Heart left ventricle (tissue), 16 donors: ENCODE data around the gene ABHD5. TPM values are rescaled to one million over a fixed set of nuclear protein-coding genes. Genes with fewer than 3 reads are reported as not detected.

ENCODE experiments used
- ATAC-seq, 4 donors: fragments of 200-7000 bp; cut with Tn5 transposase; one replicate each; pipeline ENCODE4 v1.9.1; 2020 to 2022; ENCODE audit warnings: moderate library complexity in 4 of 4, mild to moderate bottlenecking in 3 of 4, moderate number of reproducible peaks in 1 of 4
- DNase-seq, 5 donors: peaks; one replicate each; pipeline ENCODE4 v3.0.0-alpha.2; 2020
- H3K27ac ChIP-seq, 12 donors: fragments of 200-600 bp; sonication (generic) in 4 of 12; one replicate each; pipeline versions ENCODE4 v1.5.0 to v1.8.0; 2016 to 2022; ENCODE audit warnings: mild to moderate bottlenecking in 2 of 12
- H3K27me3 ChIP-seq, 9 donors: fragments of 200-600 bp; sonication (generic) in 2 of 9; one replicate each; pipeline versions ENCODE4 v1.5.1 to v1.8.0; 2016 to 2022; ENCODE audit warnings: mild to moderate bottlenecking in 3 of 9
- H3K36me3 ChIP-seq, 9 donors: fragments of 200-600 bp; sonication (generic) in 2 of 9; one replicate each; pipeline versions ENCODE4 v1.5.0 to v1.8.0; 2018 to 2022; ENCODE audit warnings: mild to moderate bottlenecking in 2 of 9
- H3K4me1 ChIP-seq, 12 donors: fragments of 200-600 bp; sonication (generic) in 4 of 12; one replicate each; pipeline versions ENCODE4 v1.5.0 to v1.8.0; 2016 to 2022; ENCODE audit warnings: mild to moderate bottlenecking in 3 of 12
- H3K4me3 ChIP-seq, 12 donors: fragments of 200-600 bp; sonication (generic) in 4 of 12; one replicate each; pipeline versions ENCODE4 v1.5.0 to v1.8.0; 2017 to 2022; ENCODE audit warnings: mild to moderate bottlenecking in 9 of 12, moderate library complexity in 4 of 12
- H3K9me3 ChIP-seq, 12 donors: fragments of 200-600 bp; sonication (generic) in 4 of 12; one replicate each; pipeline versions ENCODE4 v1.5.0 to v1.8.0; 2016 to 2022; ENCODE audit warnings: mild to moderate bottlenecking in 1 of 12
- CTCF ChIP-seq, 12 donors: fragments of 200-600 bp; sonication (generic) in 4 of 12; IDR thresholded peaks; one replicate each; pipeline versions ENCODE4 v1.5.0 to v1.8.0; 2018 to 2022; ENCODE audit warnings: antibody characterized with exemption in 12 of 12, mild to moderate bottlenecking in 5 of 12
- POLR2A ChIP-seq, 2 donors: fragments of 450-650 bp; IDR thresholded peaks; one replicate each; pipeline ENCODE4 v1.6.1; 2017; ENCODE audit warnings: antibody characterized with exemption in 2 of 2, mild to moderate bottlenecking in 2 of 2, moderate library complexity in 2 of 2
- WGBS, 4 donors: extraction: QIAGEN DNeasy Blood & Tissue Kit in 2 of 4; methylation state at CpG; one replicate each; pipeline versions ENCODE4 v1.1.5 to v1.1.7; 2013 to 2018; 5-methylcytosine and 5-hydroxymethylcytosine counted together
- intact Hi-C, 10 donors: fragments of 100-400 bp; cut with DNase I; formaldehyde crosslinking; loops; one replicate each; pipeline versions ENCODE4 v1.11.1 to v1.14.2; 2022
- polyA plus RNA-seq, 2 donors: library from polyadenylated mRNA; stranded (reverse); fragments of 200-250 nt; gene quantifications; one replicate each; pipeline ENCODE4 v1.2.3, GENCODE V29; 2013
- total RNA-seq, 9 donors: library from RNA; depleted of rRNA in 2 of 9; stranded (reverse); fragments of >200 nt in 2 of 9; fragmentation: NEBNext Ultra II Directional in 3 of 9; extraction: Animal tissue kit (Norgen Biotek cat#: 25700) in 3 of 9; gene quantifications; one replicate each; pipeline versions ENCODE4 v1.1.0 to v1.2.4, GENCODE V29; 2016 to 2023
- donor health status: ischemic (EF 13 %, LVEDD 7.1; RV severe dilation, severe dysfunction).
- donor health status: healthy with polysubstance abuse.
- donor health status: DM: no; HTN: yes; CAD: no.
- donor health status: DM: no; HTN: no; CAD: no.
- donor health status: ischemic (EF 25% LVEDD 6.9; RV normal size, moderate dysfunction).
- donor health status: ischemic (EF 25% LVEDD 5.7; RV mildly dilated, moderate dysfunction).
- donor health status: healthy.
- donor health status: DM: yes; HTN: yes; CAD: no.
- donor health status: ischemic (EF 35%, LVEDD 5.7; RV mildly dilated, moderate dysfunction).
- donor health status: nonischemic (EF 11% LVEDD 7.7; RV severe dilation, severe dysfunction).
- donor health status: DM: yes; HTN: yes; CAD: no.
- donor health status: PGD.
- donor health status: ischemic (EF 29% LVEDD 5.4; RV normal size, mild dysfunction).
- donor health status: nonischemic (EF 23%, LVEDD 6.1; RV moderate dilation, normal function).

Gene ABHD5
- total and polyA plus RNA-seq, 11 donors: 8.5 to 103 (median 26.7) TPM

DNA sequence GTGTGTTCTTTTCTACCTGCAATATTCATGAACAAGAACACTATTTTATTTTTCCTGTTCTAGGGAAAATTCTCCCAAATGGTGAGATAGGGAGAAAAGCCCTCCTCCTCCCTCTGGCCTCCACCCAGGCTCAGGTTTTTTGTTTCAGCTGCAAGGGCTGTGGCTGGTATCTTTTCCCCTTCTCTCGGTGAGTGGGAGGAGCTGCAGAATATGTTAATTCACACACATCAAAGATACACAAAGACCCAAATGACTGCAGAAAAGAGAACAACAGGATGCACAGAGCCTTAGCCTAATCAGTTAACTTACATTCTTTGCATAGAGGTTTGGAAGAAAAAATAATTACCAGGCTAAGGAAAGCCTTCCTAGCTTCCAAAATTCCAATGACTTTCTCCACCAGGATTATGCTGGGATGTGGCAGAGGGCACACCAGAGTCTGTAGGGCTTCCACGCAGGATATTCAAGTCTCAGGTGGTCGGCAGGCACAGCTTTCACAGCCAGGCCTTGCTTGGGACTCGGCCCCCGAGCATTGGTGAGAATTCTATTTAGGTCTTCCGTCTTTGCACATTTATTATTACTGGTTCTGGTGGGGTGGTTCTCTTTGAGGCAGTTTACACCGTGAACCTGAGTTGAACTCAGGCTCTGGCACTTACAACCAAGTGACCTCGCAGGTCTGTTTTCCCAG is 64.9 kb downstream of the ABHD5 start:
- TF ChIP-seq CTCF (IDR thresholded peaks at IDR 0.05) (no peak), POLR2A (IDR thresholded peaks at IDR 0.05) (no peak)
- Histone ChIP-seq H3K27me3 (no peaks in the 10 kb centered on the region), H3K4me3 (no peak overlapping the region), H3K36me3 (no peaks in the 10 kb centered on the region), H3K9me3 (no peaks in the 10 kb centered on the region), H3K27ac (peak overlapping the region in 1 of 12 donors; percentile 24), H3K4me1 (peaks cover 0 to 31% (median 14%) of the 10 kb centered on the region in 12 donors)
- ATAC-seq (no peak), DNase-seq (no peak)
- intact Hi-C loops: loop anchor here in 1 of 10 donors (5.0 to 10.0 kb wide), 2 partner anchors 63 to 211 kb away; partner anchors contain the start of gene ABHD5
- 74 to 83% (median 79%) methylated on average over 8 of the region's 8 CpGs for WGBS, 4 donors

GRCh38 chr3:43757666-43758321 is 67.1 kb downstream of the ABHD5 start:
- peaks cover 0 to 31% (median 14%) of the 10 kb centered on the region in 12 donors for H3K4me1 ChIP-seq
- no peak for DNase-seq
- H3K27me3 ChIP-seq: no peaks in the 10 kb centered on the region
- H3K27ac ChIP-seq: no peak overlapping the region
- no peak for ATAC-seq
- H3K9me3 ChIP-seq: no peaks in the 10 kb centered on the region
- intact Hi-C loops: loop anchor here in 1 of 10 donors (5.0 to 10.0 kb wide), 2 partner anchors 65 to 213 kb away; partner anchors contain the start of gene ABHD5
- 95 to 99% (median 98%) methylated on average over 2 of the region's 2 CpGs for WGBS, 4 donors
- H3K36me3 ChIP-seq: no peaks in the 10 kb centered on the region
- TF ChIP-seq CTCF (IDR thresholded peaks at IDR 0.05): no peak
- TF ChIP-seq POLR2A (IDR thresholded peaks at IDR 0.05): no peak
- no peak overlapping the region for H3K4me3 ChIP-seq

- H3K27me3 ChIP-seq: no peaks in the 10 kb centered on the region
- H3K36me3 ChIP-seq: no peaks in the 10 kb centered on the region
- ATAC-seq (peak in 3 of 4 donors; percentile 29 to 42 (median 37)), DNase-seq (no peak)
- H3K4me1 ChIP-seq: peaks cover 0 to 26% (median 14%) of the 10 kb centered on the region in 12 donors
- intact Hi-C loops: loop anchor here in 1 of 10 donors (5.0 to 10.0 kb wide), 2 partner anchors 66 to 214 kb away; partner anchors contain the start of gene ABHD5
- no peaks in the 10 kb centered on the region for H3K9me3 ChIP-seq
- TF ChIP-seq POLR2A (IDR thresholded peaks at IDR 0.05): no peak
- WGBS, 4 donors: 19 to 41% (median 30%) methylated on average over 4 of the region's 4 CpGs
- H3K27ac ChIP-seq: peak overlapping the region in 11 of 12 donors; percentile 30 to 78 (median 57)
- no peak overlapping the region for H3K4me3 ChIP-seq
These were observed 68.0 kb downstream of the ABHD5 start for GRCh38 chr3:43758592-43759225.

GRCh38 chr3:43759297-43759782 is 68.6 kb downstream of the ABHD5 start:
- no peaks in the 10 kb centered on the region for H3K36me3 ChIP-seq
- 19 to 39% (median 34%) methylated on average over 4 to 6 of the region's 6 CpGs for WGBS, 4 donors
- peak; percentile 72 to 92 (median 91) for ATAC-seq
- H3K27me3 ChIP-seq: no peaks in the 10 kb centered on the region
- H3K4me1 ChIP-seq: peaks cover 0 to 20% (median 14%) of the 10 kb centered on the region in 12 donors
- intact Hi-C loops: loop anchor here in 1 of 10 donors (5.0 to 10.0 kb wide), 2 partner anchors 67 to 215 kb away; partner anchors contain the start of gene ABHD5
- H3K27ac ChIP-seq: peak overlapping the region in 11 of 12 donors; percentile 30 to 78 (median 57)
- no peaks in the 10 kb centered on the region for H3K9me3 ChIP-seq
- DNase-seq: peak in 3 of 5 donors; percentile 38 to 60 (median 42)
- peak in 1 of 2 donors; percentile 22 for TF ChIP-seq POLR2A (IDR thresholded peaks at IDR 0.05)
- peak in 2 of 12 donors; percentile 20 to 29 for TF ChIP-seq CTCF (IDR thresholded peaks at IDR 0.05)
- no peak overlapping the region for H3K4me3 ChIP-seq
